Mucosa of stomach (tissue), 1 donor: ENCODE measurements around the gene RCC2.

Experiments used
- H3K27me3 ChIP-seq: one replicate; pipeline ENCODE4 v1.7.0; 2013; ENCODE audit warnings: mild to moderate bottlenecking, low read length; ENCODE audit not compliant: control insufficient read depth, insufficient read depth
- H3K36me3 ChIP-seq: one replicate; pipeline ENCODE4 v1.7.0; 2013; ENCODE audit warnings: low read length; ENCODE audit not compliant: control insufficient read depth, insufficient read depth
- H3K4me1 ChIP-seq: one replicate; pipeline ENCODE4 v1.7.0; 2013; ENCODE audit warnings: mild to moderate bottlenecking, low read length; ENCODE audit not compliant: control insufficient read depth, insufficient read depth
- H3K4me3 ChIP-seq: one replicate; pipeline ENCODE4 v1.7.0; 2013; ENCODE audit warnings: low read length
- H3K9ac ChIP-seq: one replicate; pipeline ENCODE4 v1.7.0; 2013; ENCODE audit warnings: mild to moderate bottlenecking, low read length, moderate library complexity
- H3K9me3 ChIP-seq: one replicate; pipeline ENCODE4 v1.7.0; 2013; ENCODE audit warnings: mild to moderate bottlenecking, low read length, moderate library complexity; ENCODE audit not compliant: control insufficient read depth
- donor health status: Pancreatic carcinoma.

Gene RCC2

DNA sequence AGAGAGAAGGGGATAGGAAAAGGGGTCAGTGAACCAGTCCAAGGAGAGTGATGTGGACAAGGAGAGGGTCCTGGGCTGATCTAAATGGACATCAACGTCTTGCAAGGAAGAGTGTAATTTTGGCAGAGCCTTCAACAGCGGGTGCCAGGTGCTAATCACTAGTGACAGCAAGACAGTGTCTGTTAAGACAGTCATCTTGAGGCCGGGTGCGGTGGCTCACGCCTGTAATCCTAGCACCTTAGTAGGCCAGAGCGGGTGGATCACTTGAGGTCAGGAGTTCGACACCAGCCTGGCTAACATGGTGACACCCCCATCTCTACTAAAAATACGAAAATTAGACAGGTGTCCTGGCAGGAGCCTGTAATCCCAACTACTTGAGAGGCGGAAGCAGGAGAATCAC lies 79.7 kb downstream of the RCC2 start:
- H3K9me3 ChIP-seq, result no peaks in the 10 kb centered on the region
- H3K4me3 ChIP-seq, result no peak overlapping the region
- no peaks in the 10 kb centered on the region for H3K27me3 ChIP-seq
- H3K9ac ChIP-seq, result no peak overlapping the region
- H3K4me1 ChIP-seq, result no peaks in the 10 kb centered on the region
- no peaks in the 10 kb centered on the region for H3K36me3 ChIP-seq

DNA sequence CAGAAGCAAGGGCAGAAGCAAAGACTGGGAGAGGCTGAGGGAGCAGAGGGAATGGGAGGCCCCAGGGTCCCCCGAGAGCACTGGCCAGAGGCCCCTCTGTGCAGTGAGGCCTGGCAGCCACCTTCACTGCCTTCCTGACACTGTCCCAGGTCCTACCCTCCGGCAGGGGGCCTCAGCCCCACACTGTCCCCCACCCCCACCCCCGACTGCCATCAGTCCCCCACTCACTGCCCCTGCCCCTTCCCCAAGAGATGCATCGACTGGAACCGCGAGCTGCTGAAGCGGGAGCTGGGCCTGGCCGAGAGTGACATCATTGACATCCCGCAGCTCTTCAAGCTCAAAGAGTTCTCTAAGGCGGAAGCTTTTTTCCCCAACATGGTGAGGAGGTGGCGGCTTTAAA lies 80.4 kb downstream of the RCC2 start:
- Histone ChIP-seq H3K9ac (no peak overlapping the region), H3K27me3 (no peaks in the 10 kb centered on the region), H3K9me3 (no peaks in the 10 kb centered on the region), H3K4me1 (no peaks in the 10 kb centered on the region), H3K4me3 (no peak overlapping the region), H3K36me3 (no peaks in the 10 kb centered on the region)

DNA sequence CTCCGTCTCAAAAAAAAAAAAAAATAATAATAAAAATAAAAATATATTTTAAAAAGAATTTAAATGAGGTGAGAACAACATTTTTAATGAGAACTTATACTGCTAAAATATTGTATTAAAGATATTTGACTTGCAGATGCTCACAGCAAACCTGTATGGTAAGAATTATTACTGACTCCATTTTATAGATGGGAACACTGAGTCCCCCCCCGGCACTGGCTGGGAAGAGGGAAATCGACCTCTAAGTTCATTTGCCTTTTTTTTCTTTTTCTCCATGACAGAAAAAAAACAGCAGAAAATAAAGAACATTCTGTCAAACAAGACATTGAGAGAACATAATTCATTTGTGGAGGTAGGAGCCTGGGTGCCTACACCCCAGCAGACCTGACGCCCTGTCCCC lies 80.9 kb downstream of the RCC2 start:
- Histone ChIP-seq H3K9me3 (no peaks in the 10 kb centered on the region), H3K4me1 (no peaks in the 10 kb centered on the region), H3K4me3 (no peak overlapping the region), H3K9ac (no peak overlapping the region), H3K36me3 (no peaks in the 10 kb centered on the region), H3K27me3 (no peaks in the 10 kb centered on the region)
